ENCODE measurements around the gene S100Z. TPM values are rescaled to one million over a fixed set of nuclear protein-coding genes. Genes with fewer than 3 reads are reported as not detected.

S100Z gene
- total RNA-seq, 1 donor from 2014 or later: not detected

- no peak for TF ChIP-seq CTCF (IDR thresholded peaks at IDR 0.05; ENCODE audit: borderline replicate concordance)
- intact Hi-C loops (cut with micrococcal nuclease): no loop called here
- peaks cover 15% of the 10 kb centered on the region for H3K4me1 ChIP-seq
- H3K4me3 ChIP-seq: no peak overlapping the region
- peaks cover 52% of the 10 kb centered on the region for H3K27me3 ChIP-seq (ENCODE audit: low read depth)
- no peak for DNase-seq
- H3K9me3 ChIP-seq (replicated peaks): no peaks in the 10 kb centered on the region
- no peak overlapping the region for H3K27ac ChIP-seq (replicated peaks)
- no peaks in the 10 kb centered on the region for H3K36me3 ChIP-seq
These were observed 106.2 kb downstream of the S100Z start for GRCh38 chr5:76956033-76956432.

GRCh38 chr5:76958991-76959767 is 109.4 kb downstream of the S100Z start:
- Histone ChIP-seq H3K4me3 (no peak overlapping the region), H3K36me3 (no peaks in the 10 kb centered on the region), H3K27ac (replicated peaks) (peak overlapping the region; percentile 7), H3K4me1 (peaks cover 6% of the 10 kb centered on the region), H3K27me3 (ENCODE audit: low read depth) (peaks cover 32% of the 10 kb centered on the region), H3K9me3 (replicated peaks) (no peaks in the 10 kb centered on the region)
- intact Hi-C loops (cut with micrococcal nuclease): no loop called here
- DNase-seq: no peak
- no peak for TF ChIP-seq CTCF (IDR thresholded peaks at IDR 0.05; ENCODE audit: borderline replicate concordance)

DNA sequence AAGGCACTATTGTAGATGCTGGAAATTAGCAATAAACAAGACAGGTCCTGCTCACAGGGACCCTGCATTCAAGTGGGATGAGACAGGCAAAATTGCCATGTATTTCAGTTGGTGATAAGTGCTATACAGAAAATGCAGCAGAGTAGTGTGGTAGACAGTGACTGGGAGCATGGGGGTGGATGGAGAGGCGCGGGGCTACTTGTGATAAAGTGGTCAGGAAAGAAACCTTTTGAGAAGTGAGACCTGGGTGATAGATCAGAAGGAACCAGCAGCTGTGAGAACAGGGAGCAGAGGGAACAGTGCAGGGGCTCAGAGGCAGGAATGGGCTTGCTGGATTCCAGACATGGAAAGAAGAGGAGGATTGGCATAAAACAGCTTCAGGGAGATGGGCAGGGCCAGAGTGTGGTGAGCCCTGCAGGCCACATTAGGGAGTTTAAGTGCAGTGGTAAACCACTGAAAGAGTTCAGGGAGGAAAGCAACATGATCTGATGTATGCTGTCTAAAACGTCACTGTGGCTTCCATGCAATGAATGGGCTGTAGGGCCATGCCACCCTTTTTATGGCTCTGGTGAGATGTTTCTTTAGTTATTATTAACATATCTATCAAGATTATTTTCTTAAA is 110.3 kb downstream of the S100Z start:
- intact Hi-C loops (cut with micrococcal nuclease): no loop called here
- TF ChIP-seq CTCF (IDR thresholded peaks at IDR 0.05; ENCODE audit: borderline replicate concordance): no peak
- H3K4me3 ChIP-seq: no peak overlapping the region
- no peaks in the 10 kb centered on the region for H3K9me3 ChIP-seq (replicated peaks)
- DNase-seq: no peak
- H3K27ac ChIP-seq (replicated peaks): peak overlapping the region; percentile 7
- no peaks in the 10 kb centered on the region for H3K36me3 ChIP-seq
- H3K27me3 ChIP-seq (ENCODE audit: low read depth): peaks cover 23% of the 10 kb centered on the region
- H3K4me1 ChIP-seq: no peaks in the 10 kb centered on the region

DNA sequence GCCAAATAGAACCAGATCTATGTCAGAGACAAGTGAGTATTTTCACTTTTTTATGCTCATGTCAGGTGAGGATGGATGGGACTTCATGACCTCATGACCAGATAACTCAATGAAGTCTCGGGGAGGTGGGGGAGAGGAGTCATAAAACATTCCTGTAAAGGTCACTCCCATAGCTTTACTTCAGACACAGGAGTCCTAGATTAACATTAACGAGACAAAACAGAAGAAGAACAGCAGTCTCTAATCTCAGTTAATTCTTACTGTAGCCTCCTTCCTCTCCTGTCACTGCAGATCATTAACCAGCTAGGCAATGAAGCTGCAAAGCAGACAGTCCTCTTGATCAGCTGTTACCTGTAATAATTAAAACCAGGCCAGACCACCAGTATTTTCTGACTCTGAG is 114.2 kb downstream of the S100Z start:
- no peak for DNase-seq
- intact Hi-C loops (cut with micrococcal nuclease): no loop called here
- TF ChIP-seq CTCF (IDR thresholded peaks at IDR 0.05; ENCODE audit: borderline replicate concordance): no peak

More for the DNA sequence above, 114.2 kb downstream of the S100Z start:
- Histone ChIP-seq H3K36me3 (no peaks in the 10 kb centered on the region), H3K4me1 (no peaks in the 10 kb centered on the region), H3K9me3 (replicated peaks) (no peaks in the 10 kb centered on the region), H3K27ac (replicated peaks) (no peak overlapping the region), H3K4me3 (no peak overlapping the region), H3K27me3 (ENCODE audit: low read depth) (no peaks in the 10 kb centered on the region)

Other genes with a start within 250 kb of the S100Z start
- 0.22 TPM for gene F2RL2, start 226.6 kb upstream of the S100Z start, total RNA-seq
- 9.4 TPM for gene F2R, start 133.9 kb upstream of the S100Z start, total RNA-seq
- gene F2RL1, start 31.0 kb upstream of the S100Z start, total RNA-seq: 2.0 TPM
- 0.63 TPM for gene CRHBP, start 103.0 kb downstream of the S100Z start, total RNA-seq
- 16.2 TPM for gene AGGF1, start 180.4 kb downstream of the S100Z start, total RNA-seq
- 7.8 TPM for gene ZBED3, start 237.3 kb downstream of the S100Z start, total RNA-seq